HG03196 (cell line): Measurements from ENCODE around the gene MED9.

ENCODE experiments used
- ATAC-seq: cut with Tn5 transposase; IDR thresholded peaks from one replicate; pipeline ENCODE4 v1.9.1; 2021; ENCODE audit not compliant: unreplicated experiment

MED9 gene

DNA sequence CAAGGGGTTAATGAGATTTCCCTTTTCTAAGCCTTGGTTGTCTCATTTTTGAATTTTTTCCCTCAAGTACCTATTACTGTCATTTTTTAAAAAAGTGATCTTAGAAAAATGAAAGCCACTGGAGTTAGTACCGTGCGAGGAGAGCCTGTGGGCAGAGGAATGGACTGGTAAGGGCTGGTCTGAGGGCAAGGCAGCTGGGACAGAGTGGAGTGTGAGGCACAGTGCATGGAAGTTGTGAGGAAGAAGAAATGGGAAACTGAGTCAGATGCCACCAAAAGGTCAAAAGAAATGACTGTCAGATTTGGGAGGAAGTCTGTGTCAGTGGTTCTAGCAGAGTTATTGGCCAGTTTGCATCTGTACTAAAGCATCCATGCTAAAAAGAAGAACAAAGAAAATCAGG, 11.2 kb downstream of the MED9 start:
- ATAC-seq: no peak

DNA sequence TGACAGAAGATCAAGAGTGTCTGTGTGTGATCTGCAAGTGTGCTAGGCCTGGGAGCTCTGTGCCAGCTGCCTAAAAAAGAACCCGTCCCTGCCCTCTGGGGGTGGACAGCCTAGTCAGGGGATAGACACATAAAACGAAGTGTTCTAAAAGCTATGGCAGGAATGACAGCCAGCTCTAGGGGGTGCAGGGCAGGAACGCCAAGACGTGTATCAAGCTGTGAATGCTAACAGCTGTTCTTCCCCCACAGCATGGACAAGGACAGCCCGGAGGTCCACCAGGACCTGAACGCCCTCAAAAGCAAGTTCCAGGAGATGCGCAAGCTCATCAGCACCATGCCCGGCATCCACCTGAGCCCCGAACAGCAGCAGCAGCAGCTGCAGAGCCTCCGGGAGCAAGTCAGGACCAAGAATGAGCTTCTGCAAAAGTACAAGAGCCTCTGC, 14.3 kb downstream of the MED9 start:
- no peak for ATAC-seq

DNA sequence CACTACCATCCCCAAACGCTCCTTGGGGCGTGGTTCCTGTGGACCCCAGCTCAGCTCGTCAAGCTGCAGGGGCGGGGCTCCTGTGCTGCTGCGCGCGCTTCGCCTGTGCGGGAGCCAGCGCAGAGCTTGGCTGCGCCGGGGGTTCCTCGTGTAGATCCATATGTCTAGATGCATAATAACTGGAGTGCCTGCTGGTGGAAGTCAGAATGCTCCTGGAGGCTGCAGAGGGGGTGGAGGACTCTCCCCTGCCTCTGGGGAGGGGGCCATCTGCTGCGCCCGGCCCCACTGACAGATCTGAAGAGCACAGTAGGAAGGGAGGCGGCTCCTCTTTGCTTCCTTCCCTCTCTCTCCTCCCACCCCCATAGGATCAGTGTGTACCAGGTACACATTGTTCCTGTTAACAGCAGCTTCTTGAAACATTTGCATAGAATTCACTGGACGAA, 14.8 kb downstream of the MED9 start:
- ATAC-seq: no peak

DNA sequence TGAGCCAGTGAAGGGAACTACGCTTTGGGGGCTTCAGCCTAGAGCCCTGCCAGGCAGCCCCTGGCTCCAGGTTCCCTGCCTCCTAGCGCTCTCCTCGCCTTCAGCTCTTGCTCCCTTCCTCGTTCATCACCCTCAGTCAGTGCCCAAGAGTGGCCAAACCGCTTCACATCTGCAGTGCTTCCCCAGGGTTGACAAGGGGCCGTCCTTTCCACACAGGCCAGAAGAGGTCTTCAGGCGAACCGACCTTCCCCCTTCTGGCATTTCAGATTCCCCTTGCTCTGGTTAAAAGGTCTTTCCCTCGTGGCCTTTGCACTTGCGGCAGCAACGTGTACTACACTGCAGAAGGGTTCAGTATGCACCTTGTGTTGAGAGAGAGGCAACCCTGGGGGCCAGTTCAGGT, 15.3 kb downstream of the MED9 start:
- no peak for ATAC-seq

DNA sequence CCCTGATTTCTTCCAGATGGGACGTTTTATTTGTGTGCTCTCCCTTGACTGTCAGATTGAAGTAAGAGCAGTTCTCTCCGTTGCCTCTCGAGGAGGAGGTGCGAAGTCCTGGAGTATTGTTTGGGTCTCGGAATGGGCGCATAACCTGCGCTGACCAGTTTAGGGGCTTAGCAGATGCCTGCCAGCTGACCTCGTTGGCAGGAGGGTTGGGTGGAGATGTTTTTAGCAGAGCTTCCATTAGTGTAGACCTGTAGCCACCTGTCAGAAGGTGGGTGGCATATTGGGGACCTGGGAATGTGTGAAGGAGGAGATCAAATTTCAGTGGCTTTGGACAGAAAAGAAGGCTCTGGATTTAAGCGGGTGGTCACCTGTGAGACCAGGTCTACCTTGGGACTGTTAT, 15.8 kb downstream of the MED9 start:
- ATAC-seq: no peak

DNA sequence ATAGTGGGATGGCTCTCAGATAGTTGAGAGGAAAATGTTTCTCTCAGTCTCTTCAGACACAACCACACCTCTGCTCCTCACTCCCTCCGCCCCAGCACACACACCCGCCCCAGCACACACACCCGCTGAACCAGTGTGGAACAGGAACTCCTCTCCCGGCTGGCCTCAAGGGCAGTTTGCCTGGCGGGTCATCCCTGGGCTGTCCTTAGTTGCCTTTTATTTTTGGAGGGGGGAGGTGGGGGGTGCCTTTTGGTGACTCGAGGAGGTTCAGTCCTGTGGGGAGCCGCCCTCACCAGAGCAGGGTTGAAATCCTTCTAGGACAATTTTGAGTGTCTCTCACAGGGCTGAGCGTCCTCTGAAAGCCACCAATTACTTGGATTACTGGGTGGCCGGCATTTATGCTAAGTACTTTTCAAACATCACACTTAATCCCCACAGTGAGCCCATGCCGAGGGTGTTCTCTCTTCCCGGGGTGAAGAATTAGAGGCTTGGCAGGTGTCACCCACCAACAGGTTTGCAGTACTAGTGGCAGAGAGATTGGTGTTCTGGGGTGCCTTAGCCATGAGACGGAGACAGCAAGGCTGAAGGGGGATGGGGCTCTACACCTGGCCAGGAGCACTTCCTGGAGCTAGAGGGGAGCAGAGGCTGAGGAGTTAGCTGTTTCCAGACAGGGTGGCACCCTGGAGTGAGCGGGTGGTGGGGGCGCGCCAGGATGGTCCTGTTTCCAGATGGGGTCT, 16.6 kb downstream of the MED9 start:
- ATAC-seq: no peak

DNA sequence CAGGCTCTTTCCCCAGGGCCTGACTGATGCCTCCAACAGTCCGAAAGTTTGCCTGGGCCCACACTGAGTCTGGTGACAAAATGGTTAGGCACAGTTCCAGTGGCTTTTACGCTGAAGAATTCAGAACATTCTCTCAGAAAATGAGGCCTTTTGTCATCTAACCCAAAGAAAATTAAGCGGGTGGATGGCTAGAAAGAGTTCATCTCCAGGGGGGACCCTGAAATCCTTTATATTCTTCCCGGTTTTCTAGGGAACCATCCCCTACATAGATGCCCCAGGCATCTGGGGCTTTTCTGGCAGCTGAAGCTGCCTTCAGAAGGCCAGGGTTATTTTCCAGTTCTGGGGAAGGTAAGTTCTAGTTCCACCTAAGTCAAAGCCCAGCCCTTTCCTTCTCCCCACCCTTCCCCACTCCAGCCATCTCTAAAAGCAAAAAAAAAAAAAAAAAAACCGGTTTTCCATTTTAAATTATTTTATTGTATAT, 17.2 kb downstream of the MED9 start:
- no peak for ATAC-seq

DNA sequence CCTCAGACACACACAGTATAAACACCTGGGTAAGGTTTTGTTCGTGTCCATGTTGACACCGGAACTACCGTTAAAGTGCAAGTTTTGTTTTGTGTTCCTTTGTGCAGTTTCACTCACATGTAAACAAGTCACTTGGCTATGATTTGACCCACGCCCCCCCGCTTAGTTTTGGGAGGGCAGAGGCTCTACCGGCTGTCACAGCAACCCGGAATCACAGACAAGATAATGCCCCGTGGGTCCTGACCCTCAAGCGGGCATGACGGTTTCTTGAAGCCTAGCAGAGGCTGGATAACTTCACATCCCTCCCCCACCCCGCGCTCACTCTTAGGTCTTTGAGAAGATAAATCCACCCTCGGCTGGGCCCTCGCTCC, 17.7 kb downstream of the MED9 start:
- no peak for ATAC-seq

DNA sequence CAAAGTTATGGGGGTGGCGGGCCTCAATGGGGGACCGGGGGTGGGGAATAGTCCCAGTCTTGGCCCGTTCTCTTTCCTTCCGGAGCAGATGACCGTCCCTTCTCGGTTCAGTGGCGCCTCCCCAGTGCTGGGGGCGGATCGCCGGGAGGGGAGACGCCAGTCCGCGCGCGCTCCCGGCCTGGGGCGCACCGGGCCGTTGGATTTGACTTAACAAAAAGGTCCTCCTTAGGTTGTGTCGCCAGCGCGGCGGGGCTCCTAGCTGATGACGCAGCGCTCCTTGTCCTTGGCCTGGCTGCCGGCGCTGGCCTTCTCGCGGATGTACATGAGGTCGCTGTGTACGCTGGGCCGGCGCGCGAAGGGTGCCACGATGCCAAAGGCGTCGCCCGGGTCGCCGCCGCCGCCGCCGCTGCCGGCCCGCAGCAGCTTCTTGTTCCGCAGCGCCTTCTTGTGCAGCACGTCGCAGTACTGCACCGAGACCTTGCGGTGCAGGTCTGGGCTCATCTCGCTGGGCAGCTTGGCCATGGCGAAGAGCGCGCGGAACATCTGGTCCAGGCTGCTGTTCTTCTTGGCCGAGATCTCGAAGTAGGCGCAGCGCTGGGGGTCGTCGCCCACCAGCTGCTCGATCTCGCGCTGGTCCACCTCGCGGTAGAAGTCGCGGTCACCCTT, 18.2 kb downstream of the MED9 start:
- no peak for ATAC-seq

DNA sequence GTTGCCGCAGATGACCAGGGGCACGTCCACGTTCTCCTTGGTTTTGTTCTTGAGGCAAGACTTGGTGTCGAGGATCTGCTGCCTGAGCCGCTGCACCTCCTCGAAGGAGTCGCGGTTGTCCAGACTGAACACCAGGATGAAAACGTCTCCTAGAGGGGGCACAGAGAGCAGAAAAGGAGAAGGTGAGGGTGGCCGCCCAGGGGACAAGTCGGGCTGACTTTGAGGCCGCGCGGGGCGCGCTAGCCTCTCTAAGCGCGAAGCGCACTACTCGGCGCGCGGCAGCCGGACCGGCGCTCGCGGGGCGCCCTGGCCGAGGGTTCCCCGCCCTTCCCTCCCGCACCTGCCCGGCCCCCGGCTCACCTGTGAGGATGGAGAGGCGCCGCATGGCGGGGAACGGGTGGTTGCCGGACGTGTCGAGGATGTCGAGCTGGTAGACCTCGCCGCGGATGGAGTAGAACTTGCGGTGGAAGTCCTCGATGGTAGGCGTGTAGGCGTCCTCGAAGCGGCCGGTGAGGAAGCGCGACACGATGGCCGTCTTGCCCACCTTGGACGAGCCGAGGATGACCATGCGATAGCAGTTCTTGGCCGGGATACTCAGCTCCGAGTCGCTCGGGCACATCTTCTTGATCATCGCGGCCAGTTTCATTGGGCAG, 18.9 kb downstream of the MED9 start:
- no peak for ATAC-seq

DNA sequence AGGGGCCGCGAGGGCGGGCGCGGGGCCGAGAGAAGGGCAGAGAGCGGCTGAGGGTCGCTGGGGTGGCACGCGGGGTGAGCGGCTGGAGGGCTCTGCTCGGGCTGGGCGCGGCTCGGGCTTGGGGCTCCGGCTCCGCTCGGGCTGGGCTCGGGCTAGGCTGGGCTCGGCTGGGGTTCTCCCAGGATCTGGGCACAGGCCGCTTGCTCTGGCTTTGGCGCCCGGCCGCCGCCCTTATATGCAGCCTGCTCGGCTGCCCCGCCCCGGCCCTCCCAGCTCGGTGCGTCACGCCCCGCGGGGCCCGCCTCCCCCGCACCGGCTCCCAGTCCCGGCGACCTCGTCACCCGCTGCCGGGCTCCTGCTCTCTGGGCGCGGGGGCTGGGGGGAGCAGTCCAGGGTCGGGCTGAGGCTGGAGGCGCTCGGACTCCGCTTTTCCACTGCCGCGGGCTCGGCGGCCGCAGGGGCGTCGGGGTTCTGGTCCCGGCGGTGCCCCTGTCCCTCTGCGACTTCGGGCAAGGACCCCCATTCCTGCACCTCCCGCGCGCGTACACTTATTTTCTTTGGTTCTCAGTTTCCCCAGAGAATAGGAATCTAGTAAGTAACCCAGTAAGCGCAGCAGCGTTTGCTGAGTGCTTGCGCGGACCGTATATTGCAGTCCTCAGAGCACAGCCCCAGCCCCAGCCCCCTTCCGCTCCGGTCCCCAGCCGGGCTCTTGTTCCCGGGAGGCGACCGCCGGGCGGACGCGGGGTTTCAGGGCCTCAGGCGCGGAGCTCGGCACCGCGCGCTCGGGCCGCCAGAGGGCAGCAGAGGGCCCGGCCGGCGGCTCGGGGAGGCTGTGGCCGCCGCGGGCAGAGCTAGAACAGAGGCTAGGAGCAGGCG, 19.6 kb downstream of the MED9 start, which contains the start of gene RASD1:
TSS of gene RASD1 (minus strand) at position 207 of the 876 bp plus-strand sequence. CDS start 214 bp downstream, outside the sequence.
- ATAC-seq: no peak

DNA sequence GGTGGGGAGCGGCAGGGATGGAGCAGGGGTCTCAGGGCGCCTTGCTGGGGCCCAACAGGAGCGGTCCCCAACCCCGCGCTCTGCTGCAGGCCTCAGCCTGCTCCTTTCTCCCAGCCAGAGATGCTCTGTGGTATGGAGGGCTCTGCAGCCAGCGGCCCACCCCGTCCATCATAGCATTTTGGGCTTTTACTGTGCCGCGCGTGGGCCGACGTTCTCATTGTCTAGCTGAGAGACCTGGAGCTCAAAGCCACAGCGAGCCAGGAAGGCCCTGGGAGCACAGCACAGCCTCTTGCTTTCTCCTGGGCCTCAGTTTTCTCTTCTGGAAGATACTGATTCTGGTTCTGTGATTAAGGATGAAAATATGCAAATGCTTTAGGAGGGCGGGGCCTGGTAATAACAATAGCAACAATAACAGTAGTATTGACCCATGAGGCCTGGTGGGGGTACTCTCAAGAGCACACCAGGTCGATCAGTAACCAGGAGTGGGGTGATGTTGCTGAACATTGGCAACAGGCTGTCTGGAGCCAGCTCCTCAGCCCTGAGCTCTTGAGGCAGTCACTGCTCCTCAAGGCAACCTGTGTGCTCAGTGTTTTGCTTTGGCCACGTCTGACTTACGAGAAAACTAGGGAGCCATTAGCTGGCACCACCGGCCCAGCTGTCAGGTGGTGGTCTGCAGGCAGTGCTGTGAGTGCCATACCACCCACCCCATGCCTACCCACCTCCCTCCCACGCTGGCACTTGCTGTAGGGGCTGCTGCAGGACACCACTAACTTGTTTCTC, 20.5 kb downstream of the MED9 start:
- no peak for ATAC-seq

DNA sequence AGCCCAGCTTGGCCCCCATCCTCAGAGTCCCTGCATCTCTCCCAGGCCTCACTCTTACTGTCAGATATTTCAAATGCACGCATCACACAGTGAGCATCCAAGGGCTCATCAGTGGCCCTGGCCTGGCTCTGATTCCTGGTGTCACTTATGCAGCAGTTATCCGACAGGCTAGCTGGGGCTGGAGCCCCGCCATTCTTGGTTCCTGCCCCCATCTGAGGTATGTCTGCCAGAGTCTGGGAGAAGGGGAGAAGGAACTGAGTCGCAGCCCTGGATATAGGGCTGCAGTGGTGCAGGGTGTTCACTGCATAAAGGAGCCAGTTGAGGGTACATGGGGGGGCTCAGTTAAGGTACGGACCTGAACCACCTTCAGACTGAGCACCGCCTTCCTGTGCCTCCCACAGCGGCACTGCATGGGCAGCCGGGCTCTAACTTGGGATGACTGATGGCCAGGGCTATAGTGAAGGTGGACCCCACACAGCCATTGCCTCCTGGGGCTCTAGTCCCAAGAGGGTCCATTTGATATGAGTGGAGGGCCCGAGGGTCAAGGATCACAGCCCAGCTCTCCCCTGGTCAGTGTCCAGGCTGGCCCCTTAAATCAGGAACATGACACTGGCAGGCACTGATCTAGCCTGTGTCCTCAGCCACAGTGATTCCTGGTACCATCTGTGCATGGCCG, 21.2 kb downstream of the MED9 start:
- no peak for ATAC-seq

DNA sequence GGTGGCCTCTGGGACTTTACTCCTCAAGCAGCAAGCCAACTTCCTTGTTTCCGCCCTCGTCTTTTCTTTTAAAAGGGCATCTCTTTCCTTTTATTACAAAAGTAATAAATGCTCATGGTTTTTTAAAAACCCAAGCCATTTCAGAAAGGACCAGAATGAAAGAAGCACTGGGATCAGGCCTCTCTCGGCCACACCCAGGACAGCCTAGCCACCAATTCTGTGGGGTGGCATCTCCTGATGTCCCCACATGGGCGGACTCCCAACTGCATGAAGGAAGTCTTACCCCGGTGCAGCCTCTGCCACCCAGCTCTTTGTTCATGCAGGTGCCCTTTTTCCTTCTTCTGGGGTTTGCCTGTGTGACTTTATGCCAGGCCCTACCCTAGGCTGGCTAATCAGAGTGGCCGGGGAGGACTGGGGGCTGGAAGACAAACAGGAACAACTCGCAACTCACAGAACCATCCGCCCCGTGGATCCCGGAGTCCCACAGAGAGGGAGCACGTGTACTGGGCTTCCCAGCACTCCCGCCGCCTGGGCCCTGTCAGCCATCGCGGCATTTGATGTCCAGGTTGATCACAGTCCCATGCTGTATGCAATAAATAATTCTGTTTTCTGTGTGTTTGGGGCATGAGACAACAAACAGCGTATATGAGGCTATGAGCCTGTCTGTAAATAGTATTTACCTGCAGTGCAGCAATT, 22.0 kb downstream of the MED9 start:
- ATAC-seq: no peak

DNA sequence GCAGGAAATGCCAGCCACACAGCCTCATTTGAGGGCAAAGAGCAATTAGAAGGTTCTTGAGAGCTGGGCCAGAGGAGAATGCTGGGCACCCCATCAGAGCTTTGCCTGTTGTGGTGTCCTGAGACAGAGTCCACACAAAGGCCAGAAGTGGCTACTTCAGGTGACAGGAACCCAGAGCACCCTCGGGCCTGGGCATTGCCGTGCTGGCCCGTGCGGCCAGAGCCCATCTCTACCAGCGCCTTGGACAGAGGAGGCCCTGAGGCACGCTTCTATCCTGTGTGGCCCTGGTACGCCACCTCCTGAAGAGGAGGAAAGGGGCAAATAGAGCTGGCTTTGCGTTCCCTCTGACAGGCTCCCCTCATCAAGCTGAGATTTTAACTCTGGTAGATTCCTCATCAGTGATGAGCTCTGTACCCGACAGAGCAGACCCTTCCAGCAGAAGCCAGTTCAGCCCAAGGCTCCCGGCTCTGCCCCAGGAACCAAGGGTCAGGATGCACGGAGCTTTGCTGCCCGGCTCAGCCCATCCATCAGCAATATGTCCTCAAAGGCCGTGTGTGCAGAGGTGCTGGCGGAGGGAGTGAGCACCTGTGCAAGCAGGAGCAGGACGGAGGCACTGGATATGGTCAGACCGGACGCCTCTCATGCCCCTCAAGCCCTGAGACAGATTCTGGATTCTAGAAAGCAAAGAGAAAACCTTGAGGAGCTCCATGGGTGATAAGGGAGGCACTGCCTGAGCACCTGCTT, 22.8 kb downstream of the MED9 start:
- no peak for ATAC-seq

DNA sequence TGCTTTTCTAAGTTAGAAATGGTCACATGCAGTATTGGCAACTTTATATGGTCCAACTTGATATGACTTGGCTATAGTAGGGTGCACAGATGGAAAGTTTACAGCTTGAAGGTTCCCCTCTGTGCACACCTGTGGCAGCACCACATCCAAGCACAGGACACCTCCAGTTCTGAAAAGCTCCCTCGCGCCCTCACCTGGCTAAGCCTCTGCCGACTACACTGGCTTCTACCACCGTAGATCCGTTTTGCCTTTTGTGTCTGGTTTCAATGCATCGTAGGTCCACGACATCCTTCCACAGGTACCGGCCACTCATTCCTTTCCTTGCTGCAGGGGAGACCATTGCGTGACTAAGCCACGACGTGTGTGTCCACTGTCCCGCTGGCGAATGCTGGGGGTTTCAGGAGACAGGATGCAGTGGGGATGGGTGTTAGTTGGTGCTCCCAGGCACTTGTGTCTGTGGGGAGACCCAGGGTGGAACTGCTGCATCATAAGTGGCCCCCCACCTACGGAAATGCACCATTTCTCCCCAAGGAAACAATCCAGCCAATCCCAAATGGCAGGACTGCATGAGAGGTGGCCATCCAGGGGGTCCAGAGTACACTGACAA, 24.3 kb downstream of the MED9 start:
- ATAC-seq: no peak

DNA sequence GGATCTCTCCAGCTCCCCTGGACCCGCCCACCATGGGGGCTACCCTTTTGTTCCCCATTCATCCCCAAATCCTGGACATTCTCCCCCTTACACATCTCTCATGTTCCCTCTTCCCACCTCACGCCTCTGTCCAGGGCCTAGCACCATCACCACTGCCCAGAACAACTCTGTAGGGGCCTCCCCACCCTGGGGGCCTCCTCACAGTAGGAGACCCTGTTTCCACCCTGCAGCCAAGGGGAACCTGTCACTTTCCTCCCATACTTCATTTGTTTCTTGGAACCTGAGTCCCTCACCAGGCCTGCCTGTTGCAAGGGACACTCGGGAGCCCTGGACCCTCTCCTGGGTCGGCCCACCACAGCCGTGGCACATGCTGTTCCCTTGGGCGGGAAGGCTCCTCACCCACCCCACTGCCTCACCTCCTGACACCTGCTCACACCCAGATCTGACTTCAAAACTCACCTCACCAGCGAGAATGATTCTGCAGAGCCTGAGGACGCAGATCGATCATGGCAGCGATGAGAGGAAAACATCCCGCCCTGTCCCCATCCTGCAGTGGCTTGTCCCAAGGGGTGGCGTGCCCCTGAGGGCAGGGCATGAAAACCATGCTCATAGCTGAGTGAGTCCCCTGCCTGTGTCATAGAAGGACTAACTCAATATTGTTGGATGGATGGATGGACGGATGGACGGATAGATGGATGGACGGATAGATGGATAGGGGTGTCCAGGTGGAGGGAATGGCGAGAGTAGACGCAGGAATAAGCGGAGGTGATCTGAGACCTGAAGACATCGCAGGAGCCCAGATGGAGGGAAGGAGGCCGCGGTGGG, 26.2 kb downstream of the MED9 start:
- ATAC-seq: no peak
